ENCODE data around the gene CAMTA1.

The CAMTA1 gene

DNA sequence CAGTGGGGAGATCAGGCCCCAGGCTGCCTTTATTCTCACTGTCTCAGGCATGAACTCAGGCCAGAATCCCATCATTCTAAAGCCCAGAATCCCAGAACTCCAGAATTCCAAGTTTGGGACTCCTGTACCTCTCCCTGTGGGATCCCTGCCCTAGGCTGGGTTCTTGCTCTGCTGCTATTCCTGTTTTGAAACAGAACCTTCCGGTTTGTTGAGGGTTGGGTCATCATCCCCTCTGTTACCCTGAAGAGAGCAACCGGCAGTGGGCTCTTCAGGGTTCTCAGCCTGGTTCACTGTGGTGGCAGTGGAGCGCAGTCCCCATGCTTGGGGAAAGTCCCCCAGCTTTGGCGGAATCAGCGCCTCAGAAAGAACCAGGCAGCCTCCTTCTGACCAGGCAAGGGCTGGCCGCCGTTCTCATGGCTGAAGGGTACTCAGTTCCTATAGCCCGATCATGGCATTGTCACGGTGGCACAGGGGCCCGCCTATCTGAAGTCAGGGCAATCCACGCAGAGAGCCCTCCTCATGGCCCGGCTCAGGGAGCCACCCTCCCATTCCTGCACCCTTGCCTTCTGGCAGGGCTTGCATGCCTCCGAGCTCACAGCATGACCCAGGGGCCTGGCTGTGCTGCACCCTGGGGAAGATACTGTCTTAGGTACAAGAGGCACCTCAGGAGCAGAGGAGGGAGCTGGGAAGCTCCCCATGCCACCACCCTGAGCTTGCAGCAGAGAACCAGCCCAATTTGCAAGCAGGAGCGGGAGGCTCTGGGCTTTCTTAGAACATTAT is 650.2 kb downstream of the CAMTA1 start:
- DNase-seq (ENCODE audit: low read depth): no peak

GRCh38 chr1:7436056-7437005 is 651.1 kb downstream of the CAMTA1 start:
- no peak for DNase-seq (ENCODE audit: low read depth)

DNA sequence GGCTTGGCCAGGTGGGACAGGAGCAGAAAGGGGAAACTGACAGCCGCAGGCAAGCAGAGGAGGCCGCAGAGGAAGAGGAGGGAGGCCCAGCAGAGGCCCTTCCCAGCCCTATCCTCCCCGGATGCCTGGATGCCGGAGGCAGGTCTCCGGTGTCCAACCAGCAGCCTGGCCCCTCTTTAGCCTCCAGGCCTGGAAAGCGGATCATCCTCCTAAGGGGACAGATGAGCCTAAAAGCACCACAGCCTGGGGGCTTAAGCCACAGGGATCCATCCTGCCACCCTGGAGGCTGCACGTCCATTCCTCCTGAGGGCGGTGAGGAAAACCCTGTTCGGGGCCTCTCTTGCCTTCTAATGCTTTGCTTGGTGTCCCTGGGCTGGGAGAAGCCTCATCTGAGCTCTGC is 651.8 kb downstream of the CAMTA1 start:
- no peak for DNase-seq (ENCODE audit: low read depth)

DNA sequence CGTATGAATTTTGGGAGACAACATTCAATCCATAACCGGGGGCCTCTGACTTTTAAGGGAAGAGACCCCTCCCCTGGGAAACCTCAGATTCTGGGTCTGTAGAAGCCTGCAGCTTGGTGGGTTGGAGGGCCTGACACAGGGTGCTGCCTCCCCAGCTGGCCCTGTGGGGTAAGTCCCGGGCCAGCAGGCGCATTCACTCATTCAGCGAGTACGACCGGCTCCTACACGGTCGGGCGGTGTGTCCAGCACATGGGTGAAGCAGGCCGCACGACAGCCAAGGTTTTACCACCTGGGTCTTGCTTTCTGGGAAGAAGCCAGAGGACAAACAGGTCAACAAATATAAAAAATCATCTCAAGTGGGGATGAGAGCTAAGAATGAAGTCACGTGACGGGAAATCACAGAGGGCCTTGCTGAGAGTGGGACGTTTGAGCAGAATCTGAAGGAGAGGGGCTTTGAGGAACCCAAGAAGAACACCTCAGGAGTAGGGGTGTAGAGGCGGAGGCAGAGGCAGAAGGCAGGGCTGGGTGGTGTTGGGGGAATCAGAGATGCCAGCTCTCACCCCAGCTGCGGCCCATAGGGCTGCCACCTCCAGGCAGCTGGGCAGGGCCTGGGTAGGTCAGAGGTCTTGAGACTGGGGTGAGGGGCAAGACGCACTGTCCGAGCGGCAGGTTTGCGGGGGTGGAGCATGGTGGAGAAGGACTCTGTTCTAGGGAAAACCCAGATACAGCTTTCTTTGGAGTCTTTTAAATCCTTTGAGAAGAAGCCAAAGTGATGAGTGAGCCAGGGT is 652.5 kb downstream of the CAMTA1 start:
- DNase-seq (ENCODE audit: low read depth): no peak

GRCh38 chr1:7438396-7438785 is 653.1 kb downstream of the CAMTA1 start:
- DNase-seq (ENCODE audit: low read depth): no peak

- no peak for DNase-seq (ENCODE audit: low read depth)
Measured at GRCh38 chr1:7438921-7439655, 653.8 kb downstream of the CAMTA1 start.

GRCh38 chr1:7440154-7440553 is 654.9 kb downstream of the CAMTA1 start:
- DNase-seq (ENCODE audit: low read depth): no peak

DNA sequence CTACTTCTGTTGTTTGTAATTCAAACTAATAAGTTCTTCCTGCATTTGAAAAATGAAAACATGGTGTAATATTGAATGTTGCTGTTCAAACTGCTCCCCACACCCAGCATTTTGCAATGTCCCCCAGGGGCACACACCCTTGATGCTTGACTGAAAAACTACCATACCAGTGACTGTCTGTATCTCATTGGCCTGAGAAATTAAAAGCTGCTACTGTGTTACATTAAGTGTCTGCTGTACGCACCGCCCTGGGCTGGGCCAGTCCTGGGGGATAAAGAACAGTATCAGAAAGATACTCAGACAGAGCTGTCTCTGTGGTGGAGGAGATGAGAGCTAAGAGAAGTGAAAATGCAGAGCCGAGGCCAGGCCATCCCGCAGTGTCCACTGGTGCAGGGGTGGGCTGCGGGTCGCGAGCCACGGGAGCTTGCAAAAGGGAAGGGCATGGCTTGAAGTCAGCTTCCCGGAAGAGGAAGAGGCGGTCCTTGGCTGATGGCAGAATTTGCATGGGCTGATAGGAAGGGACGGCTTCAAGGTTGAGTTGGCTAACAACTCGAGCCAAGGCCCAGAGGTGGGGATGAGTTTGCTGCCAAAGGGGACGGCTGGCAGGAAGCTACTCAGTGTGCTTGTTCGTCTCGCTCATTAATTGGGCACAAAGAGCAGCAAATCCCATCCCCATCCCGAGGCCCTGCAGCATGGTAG is 656.0 kb downstream of the CAMTA1 start:
- DNase-seq (ENCODE audit: low read depth): no peak

- DNase-seq (ENCODE audit: low read depth): no peak
Measured at GRCh38 chr1:7442036-7442435, 656.8 kb downstream of the CAMTA1 start.

- no peak for DNase-seq (ENCODE audit: low read depth)
Measured at GRCh38 chr1:7442918-7443317, 657.7 kb downstream of the CAMTA1 start.

DNA sequence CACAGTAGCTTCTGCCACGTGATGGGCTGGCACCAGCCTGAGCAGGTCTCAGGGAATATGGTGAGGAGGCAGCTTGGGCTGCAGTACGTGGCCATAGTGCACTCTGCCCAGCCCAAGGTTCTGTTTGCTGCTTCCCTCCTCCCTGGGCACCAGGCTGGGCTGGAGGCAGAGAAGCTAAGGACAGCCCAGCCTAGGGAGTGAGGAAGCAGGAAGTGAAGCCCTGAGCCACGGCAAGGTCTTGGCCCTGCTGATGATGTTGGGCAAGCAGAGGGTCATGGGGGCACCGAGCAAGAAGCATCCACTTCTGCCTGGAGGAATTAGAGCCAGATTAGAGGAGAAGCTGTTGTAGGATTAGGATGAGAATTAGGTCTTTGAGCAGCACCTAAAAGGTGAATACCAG is 659.1 kb downstream of the CAMTA1 start:
- no peak for DNase-seq (ENCODE audit: low read depth)

GRCh38 chr1:7447093-7447492 is 661.8 kb downstream of the CAMTA1 start:
- no peak for DNase-seq (ENCODE audit: low read depth)

- DNase-seq (ENCODE audit: low read depth): no peak
Measured at GRCh38 chr1:7447736-7448135, 662.5 kb downstream of the CAMTA1 start.

DNA sequence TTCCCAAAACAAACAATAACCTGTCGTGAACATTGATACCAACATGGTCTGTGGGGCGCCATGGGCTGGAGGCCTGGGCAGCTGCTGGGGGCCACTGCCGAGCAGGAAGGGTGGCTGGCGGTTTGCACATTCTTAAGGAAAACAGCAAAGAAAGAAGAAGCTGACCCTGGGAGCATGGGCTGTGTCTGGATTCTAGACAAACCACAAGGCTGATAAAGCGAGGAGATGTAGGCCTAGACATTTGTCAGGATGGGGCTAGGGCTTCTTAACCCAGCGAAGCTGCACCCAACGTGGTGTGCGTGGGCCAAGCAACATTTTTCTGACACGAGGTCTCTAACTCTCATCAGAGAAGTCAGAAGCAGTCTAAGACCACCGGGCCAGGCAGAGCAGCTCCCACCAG is 663.7 kb downstream of the CAMTA1 start:
- DNase-seq (ENCODE audit: low read depth): no peak

DNA sequence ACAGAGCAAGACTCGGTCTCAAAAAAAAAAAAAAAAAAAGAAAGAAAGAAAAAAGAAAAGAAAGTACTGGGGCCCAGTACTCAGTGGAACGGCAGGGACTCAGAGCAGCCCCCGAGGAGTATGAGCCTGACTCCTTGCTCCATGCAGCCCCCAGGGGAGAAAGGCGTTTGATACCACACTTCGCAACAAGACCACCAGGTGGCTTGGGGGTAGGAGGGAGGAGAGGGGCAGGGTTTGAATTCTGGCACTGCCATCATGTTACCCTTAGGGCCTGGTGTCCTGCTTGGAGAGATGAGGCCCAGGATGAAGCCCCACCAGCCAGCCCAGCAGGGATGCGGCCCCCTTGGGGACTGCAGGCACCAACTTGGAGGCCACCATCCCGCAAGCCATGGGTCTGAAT is 664.5 kb downstream of the CAMTA1 start:
- DNase-seq (ENCODE audit: low read depth): no peak

DNA sequence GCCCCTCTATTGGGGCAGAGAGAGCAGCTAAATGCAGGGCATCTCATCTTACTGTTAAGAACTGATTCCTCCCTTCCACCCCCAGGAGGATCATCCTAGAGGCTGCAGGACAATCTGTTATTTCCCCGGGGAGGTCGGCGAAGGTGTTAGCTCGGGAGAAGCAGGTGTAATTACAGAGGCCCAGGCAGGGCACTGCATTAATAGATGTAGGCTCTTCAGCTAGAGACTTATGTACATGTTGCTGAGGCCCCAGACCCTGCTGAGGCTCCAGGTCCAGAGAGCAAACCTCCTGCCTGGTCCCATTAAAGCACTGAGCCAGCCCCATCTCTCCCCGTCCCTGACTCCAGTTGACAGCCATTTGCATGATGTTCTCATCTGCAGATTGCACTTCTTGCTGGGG is 665.6 kb downstream of the CAMTA1 start:
- DNase-seq (ENCODE audit: low read depth): no peak

DNA sequence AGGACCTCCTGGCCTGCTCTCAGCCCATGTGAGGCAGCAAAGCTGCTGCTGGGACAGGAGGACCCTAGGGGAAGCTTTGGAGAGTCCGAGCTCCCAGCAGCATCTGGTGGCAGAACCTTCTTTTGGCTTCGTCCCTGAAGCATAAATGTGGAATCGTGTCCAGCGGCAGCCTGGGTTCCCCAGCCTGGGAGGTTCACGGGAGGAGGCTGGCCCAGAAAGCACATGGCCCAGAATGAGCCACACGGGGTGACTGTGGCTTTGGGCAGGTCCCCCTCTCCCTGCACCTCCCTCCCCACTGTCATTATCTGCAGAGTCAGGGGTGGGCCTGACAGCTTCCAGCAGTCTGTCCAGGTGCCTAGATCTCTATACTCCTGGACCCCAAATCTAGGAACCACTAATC is 667.8 kb downstream of the CAMTA1 start:
- DNase-seq (ENCODE audit: low read depth): no peak

DNA sequence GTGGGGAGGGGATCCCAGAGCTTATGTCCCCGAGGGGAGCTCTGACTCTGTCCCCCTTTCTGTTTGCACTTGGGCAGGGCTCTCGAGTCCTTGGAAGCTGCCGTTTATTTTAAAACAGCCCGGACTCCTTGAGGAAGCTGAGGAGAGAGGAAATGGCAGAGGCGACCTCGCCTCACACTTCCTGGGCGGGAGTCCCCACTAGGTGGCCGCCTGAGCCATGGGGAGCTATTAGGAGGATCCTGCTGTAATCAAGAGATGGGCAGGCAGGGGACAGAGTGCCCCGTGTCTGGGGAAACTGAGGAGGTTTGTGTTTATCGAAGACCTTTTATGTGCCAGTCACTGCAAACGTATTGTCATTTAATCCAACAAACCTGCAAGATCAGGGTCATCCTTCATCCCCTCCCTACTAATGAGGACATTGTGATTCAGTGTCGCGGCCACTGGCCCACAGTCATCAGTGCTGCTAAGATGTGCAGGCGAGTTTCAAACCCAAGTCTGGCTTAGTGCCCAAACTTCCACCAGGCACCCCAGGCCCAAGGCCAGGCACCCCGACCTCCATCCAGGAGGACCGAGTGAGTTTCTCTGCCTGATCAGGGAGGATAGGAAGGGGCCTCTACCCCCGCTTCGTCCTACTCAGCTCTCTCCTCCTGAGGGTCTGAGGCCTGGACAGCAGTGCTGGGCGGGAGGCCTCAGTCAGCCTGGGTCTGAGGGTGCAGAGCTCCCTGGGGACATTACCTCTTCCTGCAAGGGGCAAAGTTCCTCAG is 669.0 kb downstream of the CAMTA1 start:
- peak; percentile 40 for DNase-seq (ENCODE audit: low read depth)

DNA sequence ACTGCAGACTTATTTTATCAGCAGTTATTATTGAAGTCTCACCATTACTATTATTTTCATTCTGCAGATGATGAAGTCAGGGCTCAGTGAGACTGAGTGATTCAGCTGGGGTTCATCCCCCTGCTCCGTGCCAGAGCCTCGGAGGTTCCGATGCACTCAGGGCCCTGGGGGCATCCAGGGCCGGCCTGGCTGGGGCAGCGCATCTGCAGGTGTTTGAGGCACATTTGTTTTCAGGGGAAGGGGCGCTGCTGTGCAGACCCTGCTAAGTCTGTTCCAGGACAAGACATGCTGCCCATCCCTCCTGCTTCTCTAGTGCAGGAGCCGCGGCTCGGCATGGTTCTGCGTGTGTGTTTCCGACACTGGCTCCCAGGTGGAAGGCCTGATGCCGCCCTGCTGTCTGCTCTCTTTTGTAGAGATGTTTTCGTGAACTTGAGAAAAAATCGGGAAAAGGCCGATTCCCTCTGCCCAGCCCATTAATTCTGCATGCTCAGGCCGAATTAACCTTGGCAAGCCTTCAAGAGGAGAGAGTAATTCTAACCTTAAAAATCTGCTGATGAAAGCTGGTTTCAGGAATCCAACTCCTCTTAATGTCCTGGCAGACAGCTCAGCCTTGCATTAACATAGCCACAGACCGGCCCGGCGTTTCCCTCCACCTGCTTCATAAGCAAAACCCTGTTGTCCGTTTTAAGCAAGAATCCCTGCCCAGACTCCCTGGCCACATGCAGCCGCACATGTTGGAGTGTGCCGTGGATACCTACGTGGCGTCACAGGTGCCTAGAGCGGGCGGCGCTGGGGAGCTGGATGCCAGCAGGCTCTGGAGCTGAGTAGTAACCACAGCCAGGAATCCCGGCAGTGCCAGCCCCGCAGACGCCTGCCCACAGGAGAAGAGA is 669.9 kb downstream of the CAMTA1 start:
- DNase-seq (ENCODE audit: low read depth): peak; percentile 58

Data from ELR (cell line).